ENCODE results near the gene PI4K2B. TPM values are rescaled to one million over a fixed set of nuclear protein-coding genes. Genes with fewer than 3 reads are reported as not detected.

Gene PI4K2B
- total and polyA plus RNA-seq, 2 of the 8 experiments (the other 6 are each of a cell fraction or from before 2014, with no cell fraction given) = 3.0 to 16.2 TPM

GRCh38 chr4:25284466-25284865, 50.6 kb downstream of the PI4K2B start:
- Histone ChIP-seq H3K79me2 (ENCODE audit: control insufficient read depth in 1 of 2, insufficient read depth in 2 of 2, low read length in 2 of 2) (no peaks in the 10 kb centered on the region), H3K56ac (replicated peaks; ENCODE audit: insufficient read length, low read depth, low read length) (no peak overlapping the region), H4K5ac (ENCODE audit: insufficient read length, low read depth, low read length) (no peak overlapping the region), H2AK5ac (ENCODE audit: low read depth, low read length) (no peak overlapping the region), H3K23me2 (ENCODE audit: low read depth, low read length) (no peaks in the 10 kb centered on the region), H3K27me3 (replicated peaks in 1 of 4; ENCODE audit: control insufficient read depth in 3 of 4, extremely low read depth in 1 of 4, insufficient read depth in 3 of 4, low read length in 3 of 4) (no peaks in the 10 kb centered on the region), H2BK15ac (ENCODE audit: low read length) (no peak overlapping the region), H4K8ac (ENCODE audit: extremely low read depth, insufficient read depth, low read length) (no peak overlapping the region), H3K4ac (replicated peaks; ENCODE audit: insufficient read length, low read depth, low read length) (no peak overlapping the region), H3K4me1 (replicated peaks in 1 of 4; ENCODE audit: control insufficient read depth in 3 of 4, insufficient read depth in 4 of 4, low read length in 3 of 4) (no peaks in the 10 kb centered on the region), H3K14ac (ENCODE audit: insufficient read length) (no peak overlapping the region), H4K20me1 (replicated peaks in 1 of 2; ENCODE audit: control insufficient read depth in 1 of 2, insufficient read depth in 2 of 2, low read length in 2 of 2) (no peaks in the 10 kb centered on the region), H2AFZ (ENCODE audit: low read length) (no peak overlapping the region), H3K18ac (ENCODE audit: extremely low read depth, low read length) (no peak overlapping the region), H3K9me3 (ENCODE audit: insufficient read depth in 2 of 2, low read depth in 1 of 2, low read length in 1 of 2) (no peaks in the 10 kb centered on the region), H2BK5ac (ENCODE audit: low read depth, low read length) (no peak overlapping the region), H3K36me3 (ENCODE audit: control insufficient read depth in 2 of 4, insufficient read depth in 4 of 4, low read length in 3 of 4) (no peaks in the 10 kb centered on the region), H3K4me3 (ENCODE audit: extremely low read depth in 1 of 4, insufficient read depth in 2 of 4, low read depth in 3 of 4, low read length in 4 of 4) (no peak overlapping the region), H3K4me2 (ENCODE audit: insufficient read depth in 1 of 2, low read depth in 2 of 2, low read length in 2 of 2) (no peak overlapping the region), H2BK20ac (ENCODE audit: low read length) (no peak overlapping the region), H2BK12ac (ENCODE audit: low read depth, low read length) (no peak overlapping the region), H2BK120ac (replicated peaks; ENCODE audit: low read depth, low read length) (no peak overlapping the region), H3K79me1 (ENCODE audit: low read depth, low read length) (no peaks in the 10 kb centered on the region), H3K9ac (replicated peaks in 1 of 4; ENCODE audit: extremely low read depth in 1 of 4, low read depth in 3 of 4, low read length in 3 of 4) (no peak overlapping the region), H3K23ac (ENCODE audit: insufficient read length) (no peak overlapping the region), H3K27ac (ENCODE audit: low read depth, low read length) (no peak overlapping the region), H4K91ac (replicated peaks; ENCODE audit: insufficient read length, low read length) (no peak overlapping the region)
- ChIA-PET CTCF (ENCODE audit: partially characterized antibody) (interaction anchor here (0.9 to 2.9 kb wide), 3 partner anchors 28 to 104 kb away, joined by 3 to 11 read pairs (median 3); partner anchors contain the start of gene ZCCHC4), POLR2A (ENCODE audit: partially characterized antibody) (interaction anchor here (1.3 to 2.7 kb wide), 3 partner anchors 9 to 28 kb away, joined by 4 to 7 read pairs (median 5); partner anchors contain the start of gene ZCCHC4)
- DNase-seq (ENCODE audit: low read depth in 1 of 2, low spot score in 2 of 2) (no peak), FAIRE-seq (no peak)
- WGBS, 2 experiments (ENCODE audit: extremely low coverage in 1 of 2, insufficient coverage in 1 of 2, insufficient read length in 1 of 2, insufficient replicate concordance in 2 of 2, low coverage in 1 of 2, low lambda C conversion rate in 2 of 2, missing lambda C conversion rate in 1 of 2) = 75% methylated on average over 3 of the region's 3 CpGs; no CpG with 5 or more reads in 1 of the 2 experiments
- TF ChIP-seq TBP (IDR thresholded peaks at IDR 0.05; ENCODE audit: low read depth, low read length) (no peak), HDAC2 (IDR thresholded peaks at IDR 0.05; ENCODE audit: borderline replicate concordance in 1 of 2, low read depth in 2 of 2, low read length in 2 of 2) (no peak), SUZ12 (IDR thresholded peaks at IDR 0.05; ENCODE audit: low read length) (no peak), KDM5A (IDR thresholded peaks at IDR 0.05; ENCODE audit: low read length) (no peak), MAX (IDR thresholded peaks at IDR 0.05) (no peak), EZH2 (IDR thresholded peaks at IDR 0.05; ENCODE audit: low read depth, low read length, severe bottlenecking) (no peak), TCF12 (IDR thresholded peaks at IDR 0.05; ENCODE audit: low read depth, low read length) (no peak)

Data from H1 (cell line).